SJSA1 (cell line): Measurements from ENCODE around the gene PDE7B. TPM values are rescaled to one million over a fixed set of nuclear protein-coding genes. Genes with fewer than 3 reads are reported as not detected.
"Not testable (repeated sequence)": the region's sequence is repeated elsewhere in the genome, so short reads cannot be mapped to it uniquely, and the experiment has no call there.

Experiments
- DNase-seq, 2 experiments: peaks; one replicate each; pipeline ENCODE4 v3.0.0-alpha.2; 2015 to 2020; ENCODE audit warnings: low spot score in 2 of 2, low read depth in 1 of 2
- H3K27ac ChIP-seq: fragments of 250-450 bp; sonication (Bioruptor Pico); 2 replicates; pipeline ENCODE4 v1.5.1; 2020; ENCODE audit warnings: mild to moderate bottlenecking, moderate library complexity
- H3K27me3 ChIP-seq: fragments of 250-450 bp; sonication (Bioruptor Pico); replicated peaks from 2 replicates; pipeline ENCODE4 v1.5.1; 2020; ENCODE audit warnings: mild to moderate bottlenecking, moderate library complexity
- H3K36me3 ChIP-seq: fragments of 250-450 bp; sonication (Bioruptor Pico); 2 replicates; pipeline ENCODE4 v1.5.1; 2020; ENCODE audit warnings: mild to moderate bottlenecking
- H3K4me1 ChIP-seq: fragments of 250-450 bp; sonication (Bioruptor Pico); replicated peaks from 2 replicates; pipeline ENCODE4 v1.6.1; 2021; ENCODE audit warnings: mild to moderate bottlenecking
- H3K4me3 ChIP-seq: fragments of 250-450 bp; sonication (Bioruptor Pico); 2 replicates; pipeline ENCODE4 v1.5.1; 2020; ENCODE audit warnings: mild to moderate bottlenecking
- H3K9me3 ChIP-seq: fragments of 250-450 bp; sonication (Bioruptor Pico); replicated peaks from 2 replicates; pipeline ENCODE4 v1.5.1; 2020; ENCODE audit warnings: mild to moderate bottlenecking
- total RNA-seq: library from RNA; depleted of rRNA; stranded (reverse); fragments of >200 nt; shearing (Covaris generic); gene quantifications from 2 replicates; pipeline ENCODE4 v1.2.3, GENCODE V29; 2014

Gene PDE7B
- total RNA-seq, 1 experiment from 2014 or later: not detected

DNA sequence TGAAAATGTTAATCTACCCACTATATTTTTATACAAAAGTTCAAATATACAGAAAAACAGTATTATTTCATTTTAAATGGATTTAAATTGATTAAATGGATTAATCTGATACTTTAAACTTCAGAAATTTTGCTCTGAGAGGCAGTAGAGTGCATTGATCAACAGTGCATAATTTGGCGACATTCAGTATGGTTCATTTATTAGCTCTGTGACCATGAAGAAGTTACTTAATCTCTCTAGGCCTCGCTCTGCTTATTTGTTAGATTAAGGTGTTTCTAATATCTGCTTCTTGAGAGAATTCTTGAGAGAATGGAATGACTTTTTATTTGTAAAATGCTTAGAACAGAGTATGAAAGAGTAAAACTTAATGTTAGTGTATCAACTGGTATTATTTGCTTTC, 8.9 kb downstream of the PDE7B start:
- no peaks in the 10 kb centered on the region for H3K9me3 ChIP-seq

GRCh38 chr6:135861189-135861588, 9.7 kb downstream of the PDE7B start:
- no peaks in the 10 kb centered on the region for H3K9me3 ChIP-seq
- DNase-seq: no peak
- H3K36me3 ChIP-seq: no peaks in the 10 kb centered on the region
- H3K27me3 ChIP-seq: no peaks in the 10 kb centered on the region
- H3K4me3 ChIP-seq: no peak overlapping the region
- H3K4me1 ChIP-seq: no peaks in the 10 kb centered on the region
- H3K27ac ChIP-seq: no peak overlapping the region

More for the DNA sequence above, 8.9 kb downstream of the PDE7B start:
- no peak for DNase-seq
- H3K27ac ChIP-seq: no peak overlapping the region
- H3K4me3 ChIP-seq: no peak overlapping the region
- H3K27me3 ChIP-seq: no peaks in the 10 kb centered on the region
- H3K4me1 ChIP-seq: no peaks in the 10 kb centered on the region
- H3K36me3 ChIP-seq: no peaks in the 10 kb centered on the region

DNA sequence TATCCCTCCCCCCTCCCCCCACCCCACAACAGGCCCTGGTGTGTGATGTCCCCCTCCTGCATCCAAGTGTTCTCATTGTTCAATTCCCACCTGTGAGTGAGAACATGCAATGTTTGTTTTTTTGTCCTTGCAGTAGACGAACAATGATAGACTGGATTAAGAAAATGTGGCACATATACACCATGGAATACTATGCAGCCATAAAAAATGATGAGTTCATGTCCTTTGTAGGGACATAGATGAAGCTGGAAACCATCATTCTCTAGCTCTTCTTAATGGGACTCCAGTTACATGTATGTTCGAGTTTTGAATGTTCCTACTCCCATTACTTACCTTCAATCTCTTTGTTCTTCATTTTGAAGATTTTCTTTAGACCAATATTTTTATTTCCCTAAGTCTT, 13.4 kb downstream of the PDE7B start:
- H3K4me1 ChIP-seq, DNase-seq, H3K9me3 ChIP-seq, H3K27me3 ChIP-seq, H3K27ac ChIP-seq, H3K4me3 ChIP-seq, H3K36me3 ChIP-seq: not testable (repeated sequence)

DNA sequence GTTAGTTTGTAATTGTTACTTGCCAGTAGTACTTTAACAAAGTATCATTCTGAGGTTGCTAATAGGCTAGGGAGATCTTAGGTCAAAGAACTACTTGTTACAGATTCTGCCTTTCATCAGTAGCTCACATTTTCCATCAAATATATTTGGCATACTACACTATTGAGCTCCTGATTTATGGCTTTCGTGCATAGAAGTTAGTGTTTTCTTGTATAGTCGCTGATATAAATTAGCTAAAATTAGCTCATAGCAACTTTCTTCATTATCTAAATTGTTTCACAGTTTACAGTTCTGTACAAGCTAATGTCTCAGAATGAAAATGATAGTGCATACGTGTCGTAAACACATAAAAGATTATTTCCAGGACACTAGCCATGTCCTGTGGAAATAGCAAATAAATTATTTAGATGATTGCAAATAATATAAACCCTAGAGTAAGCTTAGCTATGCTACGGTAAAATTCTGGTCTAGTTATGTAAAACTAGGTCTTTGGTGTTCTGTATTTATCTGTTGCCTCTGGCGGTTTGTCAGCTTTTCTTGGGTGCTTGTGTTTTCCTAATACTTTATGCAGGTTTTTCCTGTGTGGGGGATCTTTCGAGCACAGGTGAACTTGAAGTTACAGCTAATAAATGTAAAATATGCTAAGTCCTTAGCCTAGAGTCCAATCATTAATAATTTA, 15.1 kb downstream of the PDE7B start:
- Histone ChIP-seq H3K4me1 (no peaks in the 10 kb centered on the region), H3K27me3 (no peaks in the 10 kb centered on the region), H3K4me3 (no peak overlapping the region), H3K36me3 (no peaks in the 10 kb centered on the region), H3K27ac (no peak overlapping the region), H3K9me3 (no peaks in the 10 kb centered on the region)
- DNase-seq: no peak

DNA sequence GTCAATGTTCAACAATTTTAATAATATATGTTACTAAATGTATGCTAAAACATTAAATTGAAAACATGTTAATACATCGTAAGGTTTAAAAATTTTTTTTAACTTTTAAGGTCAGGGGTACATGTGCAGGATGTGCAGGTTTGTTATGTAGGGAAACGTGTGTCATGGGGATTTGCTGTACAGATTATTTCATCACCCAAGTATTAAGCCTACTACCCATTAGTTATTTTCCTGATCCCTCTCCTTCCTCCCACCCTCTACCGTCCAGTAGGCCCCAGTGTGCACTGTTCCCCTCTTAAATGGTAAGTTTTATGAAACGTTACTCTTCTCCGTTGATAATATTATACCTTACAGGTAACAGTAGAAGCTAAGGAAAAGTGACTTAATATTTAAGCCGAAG, 15.8 kb downstream of the PDE7B start:
- Histone ChIP-seq H3K4me1 (no peaks in the 10 kb centered on the region), H3K36me3 (no peaks in the 10 kb centered on the region), H3K27ac (no peak overlapping the region), H3K27me3 (no peaks in the 10 kb centered on the region), H3K9me3 (no peaks in the 10 kb centered on the region), H3K4me3 (no peak overlapping the region)
- DNase-seq: no peak

GRCh38 chr6:135869857-135870256, 18.4 kb downstream of the PDE7B start:
- no peaks in the 10 kb centered on the region for H3K4me1 ChIP-seq
- H3K9me3 ChIP-seq: no peaks in the 10 kb centered on the region
- no peaks in the 10 kb centered on the region for H3K36me3 ChIP-seq
- no peak for DNase-seq
- no peak overlapping the region for H3K4me3 ChIP-seq
- no peak overlapping the region for H3K27ac ChIP-seq
- H3K27me3 ChIP-seq: no peaks in the 10 kb centered on the region

DNA sequence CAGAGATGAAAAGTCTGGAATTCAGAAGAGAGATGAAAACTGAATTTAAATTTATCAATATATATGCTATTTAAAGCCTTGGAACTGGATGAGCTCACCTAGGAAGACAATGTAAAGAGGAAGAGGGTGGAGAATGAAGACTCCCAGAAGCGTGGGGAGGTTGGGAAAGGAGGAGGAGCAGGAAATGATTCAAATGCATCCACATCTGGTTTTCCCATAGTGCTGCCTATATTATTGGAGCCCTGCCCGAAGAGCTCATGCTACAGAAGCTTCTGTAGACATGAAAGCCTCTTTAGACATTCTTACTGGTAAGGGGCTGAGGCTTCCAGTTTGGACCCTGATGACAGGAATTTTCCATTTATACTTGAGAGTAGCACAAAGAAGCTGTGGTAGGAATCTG, 19.2 kb downstream of the PDE7B start:
- Histone ChIP-seq H3K4me1 (no peaks in the 10 kb centered on the region), H3K27me3 (no peaks in the 10 kb centered on the region), H3K36me3 (no peaks in the 10 kb centered on the region), H3K27ac (no peak overlapping the region), H3K9me3 (no peaks in the 10 kb centered on the region), H3K4me3 (no peak overlapping the region)
- DNase-seq: no peak

DNA sequence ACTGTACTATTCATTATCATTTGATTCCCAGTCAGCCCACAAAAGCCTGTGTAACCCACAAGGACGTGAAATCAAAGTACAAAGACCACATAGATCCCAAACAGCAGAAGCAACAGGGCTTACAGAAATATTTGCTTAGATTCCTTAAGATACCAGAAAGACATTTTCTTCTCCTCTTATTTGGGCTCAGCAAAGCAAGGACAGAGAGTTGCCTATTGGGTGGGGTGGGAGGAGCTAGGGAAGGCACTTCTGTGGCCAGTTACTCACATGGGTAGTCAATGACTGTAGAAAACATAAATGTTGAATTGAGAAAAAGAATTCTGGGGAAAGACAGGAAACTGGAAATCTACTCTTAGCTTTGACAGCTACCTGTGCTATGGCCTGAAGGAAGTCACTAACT, 19.8 kb downstream of the PDE7B start:
- Histone ChIP-seq H3K27me3 (no peaks in the 10 kb centered on the region), H3K36me3 (no peaks in the 10 kb centered on the region), H3K4me1 (no peaks in the 10 kb centered on the region), H3K9me3 (no peaks in the 10 kb centered on the region), H3K4me3 (no peak overlapping the region), H3K27ac (no peak overlapping the region)
- no peak for DNase-seq

GRCh38 chr6:135871878-135872277, 20.4 kb downstream of the PDE7B start:
- H3K4me1 ChIP-seq: no peaks in the 10 kb centered on the region
- H3K9me3 ChIP-seq: no peaks in the 10 kb centered on the region
- H3K36me3 ChIP-seq: no peaks in the 10 kb centered on the region
- no peak for DNase-seq
- no peaks in the 10 kb centered on the region for H3K27me3 ChIP-seq
- H3K4me3 ChIP-seq: no peak overlapping the region
- no peak overlapping the region for H3K27ac ChIP-seq

DNA sequence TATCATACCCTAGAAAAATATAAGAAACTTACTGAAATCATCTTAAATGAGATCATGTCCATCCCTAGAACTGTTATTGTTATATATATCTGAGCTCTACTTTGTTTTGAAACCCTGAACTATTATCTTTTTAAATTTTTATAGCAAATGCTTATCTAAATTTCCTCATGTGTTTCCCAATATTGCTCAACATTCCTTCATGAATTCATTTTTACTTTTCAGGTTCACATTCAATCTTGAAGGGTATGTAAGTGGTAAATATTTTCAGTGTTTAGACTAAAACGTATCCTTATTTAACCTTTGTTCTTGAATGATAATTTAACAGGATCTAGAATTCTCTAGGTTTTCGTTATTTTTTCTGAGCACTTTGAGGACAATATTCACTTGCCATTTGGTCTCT, 23.9 kb downstream of the PDE7B start:
- H3K27ac ChIP-seq: no peak overlapping the region
- H3K4me1 ChIP-seq: peaks cover 6% of the 10 kb centered on the region; the same call in 1 of the 2 replicates
- no peak for DNase-seq

DNA sequence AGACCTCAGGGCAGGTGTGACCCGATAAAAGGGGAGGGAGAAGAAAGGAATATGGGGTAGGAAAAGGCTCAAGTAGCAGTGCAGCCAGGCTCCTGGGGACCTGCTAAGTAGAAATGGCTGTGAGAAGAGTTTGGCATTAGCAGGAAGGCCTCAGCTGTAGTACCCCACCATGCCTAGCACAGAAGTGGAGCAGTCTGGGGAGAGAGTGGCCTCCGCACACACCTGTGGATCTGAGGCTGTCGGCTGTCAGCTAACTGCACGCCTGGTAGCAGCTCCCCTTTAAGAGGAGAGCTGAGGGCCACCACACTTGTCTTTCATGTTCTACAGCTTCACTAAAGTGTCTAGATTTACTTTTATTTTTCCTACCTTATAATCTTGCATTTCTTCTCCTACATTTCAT, 24.6 kb downstream of the PDE7B start:
- H3K9me3 ChIP-seq: no peaks in the 10 kb centered on the region
- H3K4me1 ChIP-seq: peaks cover 12% of the 10 kb centered on the region; the same call in 1 of the 2 replicates
- H3K27ac ChIP-seq: no peak overlapping the region
- H3K4me3 ChIP-seq: no peak overlapping the region
- no peaks in the 10 kb centered on the region for H3K27me3 ChIP-seq
- H3K36me3 ChIP-seq: no peaks in the 10 kb centered on the region
- DNase-seq: no peak

More for the DNA sequence above, 23.9 kb downstream of the PDE7B start:
- no peaks in the 10 kb centered on the region for H3K36me3 ChIP-seq
- no peak overlapping the region for H3K4me3 ChIP-seq
- no peaks in the 10 kb centered on the region for H3K9me3 ChIP-seq
- no peaks in the 10 kb centered on the region for H3K27me3 ChIP-seq

GRCh38 chr6:135877666-135878065, 26.2 kb downstream of the PDE7B start:
- no peak overlapping the region for H3K27ac ChIP-seq
- H3K36me3 ChIP-seq: no peaks in the 10 kb centered on the region
- no peaks in the 10 kb centered on the region for H3K27me3 ChIP-seq
- H3K4me3 ChIP-seq: no peak overlapping the region
- no peaks in the 10 kb centered on the region for H3K9me3 ChIP-seq
- no peak for DNase-seq
- peaks cover 12% of the 10 kb centered on the region; the same call in 1 of the 2 replicates for H3K4me1 ChIP-seq

DNA sequence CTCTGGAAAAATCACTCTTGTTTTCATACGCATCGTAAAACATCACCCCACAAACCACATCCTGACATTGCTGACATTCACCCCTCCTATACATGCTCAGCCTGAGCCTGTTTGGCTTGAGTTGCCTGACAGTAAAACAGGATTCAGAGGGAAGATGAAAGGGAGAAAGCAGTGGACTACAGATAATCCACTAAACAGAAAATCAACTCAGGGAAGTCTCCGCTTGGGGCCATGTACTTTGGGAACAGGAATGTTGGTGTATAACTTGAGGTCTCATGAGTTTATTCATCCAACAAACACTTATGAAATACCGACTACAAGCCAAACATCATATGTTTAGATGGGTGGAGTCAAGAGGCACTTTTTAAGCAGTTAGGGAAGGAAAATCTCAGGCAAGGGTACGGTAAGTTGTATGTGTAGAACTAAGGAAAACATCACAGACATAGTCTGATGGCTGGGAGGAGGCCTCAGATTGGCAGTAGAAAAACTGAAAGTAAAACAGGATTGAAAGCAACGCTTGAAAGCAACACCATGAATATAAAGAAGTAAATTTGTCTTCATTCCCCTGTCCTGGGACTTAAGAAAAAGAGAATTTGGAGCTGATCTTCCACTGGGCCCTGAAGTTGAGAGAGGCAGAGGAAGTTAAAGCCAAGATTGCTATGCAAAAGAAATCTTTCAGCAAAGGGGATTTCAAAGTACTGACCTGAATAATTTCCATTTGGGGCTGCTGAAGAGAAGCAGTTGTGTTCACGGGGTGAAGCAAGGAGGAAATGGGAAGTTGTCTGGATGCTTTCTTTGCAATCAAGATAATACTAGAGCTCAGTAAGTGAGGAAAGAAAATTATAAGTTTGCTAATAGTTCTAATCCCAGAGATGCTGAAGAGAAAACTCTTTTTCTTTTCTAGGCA, 28.8 kb downstream of the PDE7B start:
- DNase-seq: peak in 1 of 2 experiments; percentile 50
- no peaks in the 10 kb centered on the region for H3K27me3 ChIP-seq
- H3K27ac ChIP-seq: peak overlapping the region; percentile 68
- no peaks in the 10 kb centered on the region for H3K36me3 ChIP-seq
- H3K9me3 ChIP-seq: no peaks in the 10 kb centered on the region
- peaks cover 12% of the 10 kb centered on the region; the same call in 1 of the 2 replicates for H3K4me1 ChIP-seq
- H3K4me3 ChIP-seq: peak overlapping the region; percentile 22

DNA sequence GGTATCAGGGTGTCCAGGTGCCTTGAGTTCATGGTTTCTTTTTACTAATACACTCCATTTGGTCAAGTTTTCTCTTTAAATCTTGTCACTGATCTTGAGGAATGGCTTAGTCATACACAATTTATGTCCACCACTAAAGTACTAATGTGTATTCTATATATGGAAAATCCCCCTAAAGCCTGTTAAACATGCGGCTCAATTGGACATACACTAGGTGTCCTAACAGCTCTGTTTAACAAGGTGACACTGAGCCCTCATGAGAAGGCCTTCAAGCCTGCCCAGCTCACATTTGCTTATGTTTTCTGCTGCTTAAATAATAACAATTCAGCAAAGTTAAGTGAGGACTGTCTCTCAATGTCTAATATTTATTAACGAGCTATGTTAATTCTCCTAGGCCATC, 31.5 kb downstream of the PDE7B start:
- DNase-seq: no peak
- Histone ChIP-seq H3K27ac (no peak overlapping the region), H3K4me1 (peaks cover 12% of the 10 kb centered on the region; the same call in 1 of the 2 replicates), H3K36me3 (no peaks in the 10 kb centered on the region), H3K4me3 (no peak overlapping the region), H3K27me3 (no peaks in the 10 kb centered on the region), H3K9me3 (no peaks in the 10 kb centered on the region)
